ENCODE data around the gene CACFD1.

CACFD1 gene

DNA sequence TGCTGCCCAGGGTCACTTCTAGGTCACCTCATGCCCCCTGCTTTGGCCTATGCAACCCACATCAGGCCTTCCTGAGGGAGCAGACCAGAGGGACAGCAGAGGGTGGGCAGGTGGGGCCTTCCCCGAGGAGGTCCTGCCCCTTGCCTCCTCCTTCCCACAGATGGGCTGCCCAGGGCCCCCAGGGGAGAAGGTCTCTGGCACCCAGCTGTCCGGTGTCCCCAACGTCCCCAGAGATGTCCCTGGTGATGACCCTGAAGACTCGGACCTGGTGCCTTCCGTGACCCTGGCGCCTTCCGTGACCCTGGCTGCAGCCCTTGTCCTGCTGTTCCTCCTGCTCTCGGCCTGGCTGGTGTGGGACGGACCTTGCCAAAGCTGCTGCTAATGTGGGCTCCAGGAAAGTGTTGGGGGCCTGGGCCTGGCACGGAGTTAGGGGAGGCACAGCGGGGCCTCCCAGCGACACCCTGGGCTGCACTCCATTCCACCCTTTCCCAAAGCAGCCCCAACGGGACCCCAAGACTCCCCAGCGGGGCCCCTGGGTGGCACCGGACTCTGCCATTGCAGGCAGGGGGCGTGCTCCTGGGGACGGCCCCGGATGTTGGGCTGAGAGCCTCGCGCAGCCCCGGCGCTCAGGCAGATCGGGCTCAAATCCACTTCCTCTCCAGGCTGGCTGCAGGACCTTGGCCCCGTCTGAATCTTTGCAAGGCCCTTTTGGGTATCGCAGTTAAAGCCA, 25.9 kb downstream of the CACFD1 start:
- DNase-seq: no peak

GRCh38 chr9:133487331-133487725, 27.6 kb downstream of the CACFD1 start:
- no peak for DNase-seq

GRCh38 chr9:133488686-133489252, 29.0 kb downstream of the CACFD1 start:
- no peak for DNase-seq

- DNase-seq: no peak
Observed at GRCh38 chr9:133489253-133490190, 29.7 kb downstream of the CACFD1 start.

DNA sequence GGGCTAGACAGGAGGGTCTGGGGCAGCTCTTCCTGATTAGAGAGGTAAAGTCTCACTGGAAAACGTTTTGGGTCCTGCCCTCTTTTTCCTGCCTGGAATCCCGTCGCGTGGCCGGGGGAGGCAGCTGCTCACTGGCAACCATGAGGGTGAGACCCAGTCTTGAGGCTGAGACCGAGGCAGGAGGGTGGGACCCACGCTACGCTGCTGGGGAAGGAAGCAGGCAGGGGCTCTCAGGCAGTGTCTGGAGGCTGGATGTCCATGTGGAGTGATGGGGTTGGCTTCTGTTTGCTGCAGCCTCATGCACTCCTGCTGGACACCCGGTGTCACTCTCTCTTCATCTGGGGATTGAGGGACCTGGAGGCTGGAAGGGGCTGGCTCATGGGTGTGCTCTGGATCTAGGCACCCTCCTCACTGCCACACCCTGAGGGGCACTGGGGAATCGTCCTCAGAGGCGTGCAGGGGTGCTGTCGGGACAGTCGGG, 30.5 kb downstream of the CACFD1 start:
- no peak for DNase-seq

GRCh38 chr9:133490865-133491655, 31.3 kb downstream of the CACFD1 start:
- no peak for DNase-seq

- no peak for DNase-seq
Observed at GRCh38 chr9:133491656-133491925, 31.8 kb downstream of the CACFD1 start.

DNA sequence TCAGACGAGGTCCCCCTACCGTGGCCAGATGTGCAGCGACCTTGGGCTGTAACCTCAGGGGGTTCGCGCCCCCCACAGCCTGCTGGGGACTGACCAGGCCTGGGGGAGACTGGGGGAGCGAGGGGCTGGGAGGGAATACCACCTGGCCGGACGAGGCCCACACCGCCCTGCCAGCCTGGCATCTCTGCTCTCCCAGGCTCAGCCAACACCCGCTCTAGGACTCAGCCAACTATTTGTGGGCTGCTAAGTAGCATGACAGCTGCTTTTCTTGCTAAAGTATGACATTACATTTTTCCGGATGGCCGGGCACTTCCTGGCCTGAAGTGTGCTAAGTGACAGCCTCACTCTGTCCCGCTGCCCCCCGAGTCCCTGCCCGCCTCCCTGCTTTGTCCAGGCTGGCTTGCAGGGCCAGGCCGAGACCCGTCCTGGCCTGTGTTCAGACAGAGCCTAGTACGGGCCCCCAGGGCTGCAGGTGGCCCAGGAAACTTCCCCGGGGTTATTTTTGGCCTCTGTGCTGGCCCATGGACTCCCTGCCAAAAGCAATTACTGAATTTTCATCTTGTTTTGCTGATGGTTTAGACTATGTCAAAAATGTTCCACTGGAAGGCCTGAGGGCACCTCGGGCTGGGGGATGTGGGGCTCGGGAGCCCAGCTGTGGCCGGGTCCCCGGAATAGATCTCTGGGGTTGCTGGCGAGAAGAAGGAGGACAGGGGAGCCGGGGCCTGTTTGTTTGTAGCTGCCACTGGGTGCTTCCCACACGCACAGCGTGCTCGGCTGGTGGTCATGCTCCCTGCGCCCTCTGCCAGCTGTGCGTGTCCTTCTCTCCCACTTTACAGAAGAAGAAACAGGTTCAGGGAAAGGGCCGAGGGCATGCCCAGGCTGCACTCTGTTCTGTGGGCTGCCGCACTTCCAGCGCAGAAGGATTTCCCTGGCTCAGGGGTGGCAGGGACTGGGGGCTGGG, 32.6 kb downstream of the CACFD1 start:
- no peak for DNase-seq

- no peak for DNase-seq
Observed at GRCh38 chr9:133493428-133493827, 33.6 kb downstream of the CACFD1 start.

DNA sequence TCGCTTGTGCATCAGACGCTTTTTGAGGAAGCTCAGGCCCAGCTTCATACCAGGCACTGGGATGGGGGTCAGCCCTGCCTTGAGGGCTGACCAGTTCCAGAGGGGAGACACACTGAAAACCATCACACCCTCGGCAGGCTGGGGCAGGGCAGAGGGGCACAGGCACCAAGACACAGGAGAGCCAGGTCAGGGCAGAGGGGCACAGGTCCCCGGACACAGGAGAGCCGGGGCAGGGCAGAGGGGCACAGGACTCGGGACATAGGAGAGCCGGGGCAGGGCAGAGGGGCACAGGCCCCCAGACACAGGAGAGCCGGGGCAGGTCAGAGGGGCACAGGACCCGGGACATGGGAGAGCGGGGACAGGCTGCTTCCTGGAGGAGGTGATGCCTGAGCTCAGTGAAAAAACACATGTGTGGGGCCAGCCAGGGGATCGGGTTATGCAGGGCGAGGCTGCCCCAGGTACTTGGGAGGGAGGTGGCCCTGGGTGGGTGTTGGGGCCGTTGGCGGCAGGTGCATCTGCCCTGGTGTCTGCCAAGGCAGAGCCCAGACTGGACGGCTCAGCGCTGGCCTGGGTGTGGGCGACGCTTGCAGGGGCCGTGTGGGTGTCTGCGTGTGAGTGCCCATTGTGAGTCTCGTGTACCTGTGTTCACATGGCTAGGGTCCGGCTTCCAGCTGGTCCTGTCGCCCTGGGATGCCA, 34.2 kb downstream of the CACFD1 start:
- DNase-seq: no peak

- DNase-seq: no peak
Observed at GRCh38 chr9:133494636-133495326, 35.0 kb downstream of the CACFD1 start.

GRCh38 chr9:133495327-133496293, 35.8 kb downstream of the CACFD1 start:
- no peak for DNase-seq

DNA sequence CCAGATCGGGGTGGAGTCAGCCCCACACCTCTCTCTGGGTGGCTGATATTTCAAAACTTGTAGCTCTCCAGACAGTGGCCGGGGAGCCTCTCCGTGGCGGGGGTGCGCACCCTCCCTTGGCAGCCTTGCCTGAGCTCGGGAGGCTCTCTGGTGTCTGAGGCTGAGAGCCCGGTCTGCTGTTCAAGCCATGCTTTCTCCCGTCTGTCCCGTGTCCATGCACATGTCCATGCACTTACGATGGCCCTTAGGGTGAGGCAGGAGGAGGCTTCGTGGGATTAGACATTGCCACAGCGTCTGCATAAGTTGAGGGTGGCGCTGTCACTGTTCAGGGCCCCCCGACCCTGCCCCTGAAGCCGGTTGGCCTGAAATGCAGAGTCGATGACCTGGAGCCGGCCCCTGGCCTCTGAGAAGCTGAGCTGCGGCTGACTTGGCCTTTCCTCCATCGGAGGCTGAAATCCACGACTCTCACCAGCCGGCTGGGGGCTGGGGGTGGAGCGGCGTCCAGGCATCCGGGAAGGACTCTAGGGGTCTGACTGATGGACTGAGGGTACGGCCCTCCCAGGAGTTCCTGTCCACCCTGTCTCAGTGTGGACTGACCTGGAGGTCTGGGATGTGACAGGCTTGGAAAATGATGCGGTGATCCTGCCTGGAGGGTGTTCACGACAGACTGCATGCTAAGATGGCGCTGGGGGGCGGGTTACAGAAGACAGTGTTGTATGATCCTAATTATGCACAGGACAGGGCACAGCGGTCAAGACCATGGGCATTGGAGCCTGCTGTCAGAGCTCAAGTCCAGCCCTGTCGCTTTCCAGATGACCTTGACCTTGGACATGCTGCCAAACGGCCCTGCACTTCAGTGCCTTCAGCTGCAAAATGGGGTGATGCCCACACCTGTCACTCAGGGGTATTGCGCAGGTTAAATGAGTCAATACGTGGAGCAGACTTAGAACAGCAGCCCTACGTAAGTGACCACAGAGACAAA, 37.4 kb downstream of the CACFD1 start:
- DNase-seq: no peak

GRCh38 chr9:133499132-133499891, 39.5 kb downstream of the CACFD1 start:
- no peak for DNase-seq

- no peak for DNase-seq
Observed at GRCh38 chr9:133499892-133500270, 40.1 kb downstream of the CACFD1 start.

DNA sequence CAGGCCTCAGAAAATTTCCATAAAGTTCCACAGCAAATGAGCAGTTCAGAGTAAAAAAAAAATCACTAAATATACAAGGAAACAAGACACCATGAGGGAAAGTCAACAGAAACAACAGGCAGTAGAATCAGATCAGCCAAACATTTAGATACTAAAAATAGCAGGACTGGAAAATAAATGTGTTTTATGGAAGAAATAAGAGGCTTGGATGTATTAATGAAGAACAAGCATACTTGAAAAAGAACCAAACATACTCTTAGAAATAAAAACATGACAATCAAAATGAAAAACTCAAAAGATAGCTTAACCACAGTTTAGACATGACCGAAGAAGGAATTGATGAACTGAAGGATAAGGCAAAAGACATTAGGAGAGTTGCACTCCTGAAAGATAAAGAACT, 42.3 kb downstream of the CACFD1 start:
- no peak for DNase-seq

GRCh38 chr9:133505186-133505830, 45.5 kb downstream of the CACFD1 start:
- no peak for DNase-seq

Measured in stimulated activated naive CD4-positive, alpha-beta T cell (primary cell).